IPS-NIHi7 (cell line): Measurements from ENCODE around the gene SHISA4.
"Not testable (repeated sequence)": the region's sequence is repeated elsewhere in the genome, so short reads cannot be mapped to it uniquely, and the experiment has no call there.

Experiments used
- DNase-seq: peaks from one replicate; pipeline ENCODE4 v3.0.0; 2012; ENCODE audit warnings: mixed read lengths; ENCODE audit errors: extremely low spot score

SHISA4 gene, protein sequence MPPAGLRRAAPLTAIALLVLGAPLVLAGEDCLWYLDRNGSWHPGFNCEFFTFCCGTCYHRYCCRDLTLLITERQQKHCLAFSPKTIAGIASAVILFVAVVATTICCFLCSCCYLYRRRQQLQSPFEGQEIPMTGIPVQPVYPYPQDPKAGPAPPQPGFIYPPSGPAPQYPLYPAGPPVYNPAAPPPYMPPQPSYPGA

DNA sequence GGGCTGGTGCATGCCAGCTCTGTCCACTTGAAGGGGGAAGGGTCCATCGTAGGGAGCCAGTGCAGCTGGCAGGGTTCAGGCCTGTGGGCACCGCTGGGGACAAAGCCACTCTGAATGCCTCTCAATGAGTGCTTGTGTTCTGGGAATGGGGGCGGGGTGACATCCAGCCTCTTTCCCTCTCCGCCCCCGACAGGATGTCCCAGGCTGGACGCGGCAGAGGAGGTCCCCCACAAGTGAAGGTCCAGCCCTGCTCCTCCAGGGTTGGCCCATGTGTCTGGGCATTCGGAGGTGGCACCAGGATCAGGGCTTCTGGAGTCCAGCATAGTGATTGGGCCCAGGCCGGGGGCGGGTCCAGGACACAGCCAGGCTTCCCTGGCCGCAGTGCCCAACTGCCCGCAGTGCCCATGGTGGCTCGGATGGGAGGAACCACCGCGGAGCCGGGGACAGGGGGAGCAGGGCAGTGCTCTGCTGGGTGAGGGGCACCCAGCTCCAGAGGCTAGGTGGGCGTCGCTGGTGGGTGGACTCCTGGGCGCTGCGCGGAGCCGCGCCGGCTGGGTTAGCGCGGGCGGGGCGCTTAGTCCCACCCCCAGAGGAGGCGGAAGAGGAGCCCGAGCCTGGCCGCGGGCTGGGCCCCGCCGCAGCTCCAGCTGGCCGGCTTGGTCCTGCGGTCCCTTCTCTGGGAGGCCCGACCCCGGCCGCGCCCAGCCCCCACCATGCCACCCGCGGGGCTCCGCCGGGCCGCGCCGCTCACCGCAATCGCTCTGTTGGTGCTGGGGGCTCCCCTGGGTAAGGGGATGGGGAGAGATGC, at the start of gene SHISA4:
Gene SHISA4 (plus strand): TSS at position 617 of the 808 bp plus-strand sequence. CDS start 97 bp downstream, at position 714.
- peak; percentile 61 for DNase-seq

DNA sequence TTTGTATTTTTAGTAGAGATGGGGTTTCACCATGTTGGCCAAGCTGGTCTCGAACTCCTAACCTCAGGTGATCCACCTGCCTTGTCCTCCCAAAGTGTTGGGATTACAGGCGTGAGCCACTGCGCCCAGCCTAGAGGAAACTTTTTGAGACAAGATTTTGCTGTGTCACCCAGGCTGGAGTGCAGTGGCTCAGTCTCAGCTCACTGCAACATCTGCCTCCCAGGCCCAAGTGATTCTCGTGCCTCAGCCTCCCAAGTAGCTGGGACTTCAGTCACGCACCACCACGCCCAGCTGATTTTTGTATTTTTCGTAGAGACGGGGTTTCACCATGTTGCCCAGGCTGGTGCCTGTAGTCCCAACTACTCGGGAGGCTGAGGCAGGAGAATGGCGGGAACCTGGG, 49.6 kb upstream of the SHISA4 start:
- DNase-seq: not testable (repeated sequence)

DNA sequence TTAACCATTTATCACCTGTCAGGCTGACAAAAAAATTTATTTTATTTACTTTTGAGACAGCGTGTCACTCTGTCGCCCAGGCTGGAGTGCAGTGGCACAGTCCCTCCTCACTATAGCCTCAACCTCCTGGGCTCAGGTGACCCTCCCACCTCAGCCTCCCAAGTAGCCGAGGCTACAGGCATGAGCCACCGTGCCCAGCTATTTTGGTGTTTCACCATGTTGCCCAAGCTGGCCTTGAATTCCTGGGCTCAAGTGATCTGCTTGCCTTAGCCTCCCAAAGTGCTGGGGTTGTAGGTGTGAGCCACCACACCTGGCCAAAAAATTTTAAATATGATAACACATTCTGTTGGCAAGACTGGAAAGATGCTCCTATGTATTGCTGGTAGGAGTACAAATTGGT, 48.6 kb upstream of the SHISA4 start:
- no peak for DNase-seq

DNA sequence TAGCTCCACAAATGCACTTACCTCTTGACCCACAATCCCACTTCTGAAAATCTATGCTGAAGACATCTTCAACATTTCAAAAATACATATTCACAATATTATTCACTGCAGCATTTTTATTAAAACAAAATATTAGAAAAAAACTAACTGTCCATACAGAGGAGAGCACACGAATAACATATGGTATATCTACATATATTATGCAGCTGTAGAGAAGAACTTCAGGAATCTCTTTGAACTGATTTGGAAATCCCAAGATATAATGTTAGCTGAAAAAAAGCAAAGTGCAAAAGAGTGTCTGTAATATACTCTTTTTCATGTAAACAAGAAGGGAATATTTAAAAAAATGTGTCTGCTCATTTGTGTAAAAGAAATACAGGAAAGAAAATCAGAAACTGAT, 48.2 kb upstream of the SHISA4 start:
- no peak for DNase-seq

DNA sequence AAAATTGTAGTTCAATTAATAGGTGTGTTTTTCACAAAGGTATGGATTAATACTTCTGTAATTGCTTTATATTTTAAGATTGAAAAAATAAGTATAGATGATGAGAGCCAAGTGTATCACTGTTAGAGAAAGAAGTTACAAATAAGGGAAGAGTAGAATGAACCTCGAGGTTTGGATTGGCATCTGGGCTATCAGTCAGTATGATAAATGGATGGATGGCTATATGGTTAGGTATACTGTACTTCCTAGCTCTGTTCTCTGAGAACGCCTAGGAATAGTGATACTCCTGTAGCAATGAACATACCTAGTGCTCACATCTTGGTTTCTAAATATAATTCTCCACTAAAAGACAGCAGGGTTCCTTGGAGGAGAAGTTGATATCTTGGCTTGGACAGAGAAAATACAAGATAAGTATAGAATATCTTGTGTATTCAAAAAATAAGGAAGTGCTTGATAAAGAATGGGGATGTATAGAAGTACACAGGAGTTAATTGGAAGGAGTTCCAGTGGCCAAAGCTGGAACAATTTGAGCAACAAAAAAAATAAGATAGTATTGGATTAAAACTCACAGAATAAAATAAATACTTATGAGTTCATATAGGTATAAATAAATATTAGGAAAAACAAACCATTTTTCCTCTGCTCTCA, 47.3 kb upstream of the SHISA4 start:
- no peak for DNase-seq

DNA sequence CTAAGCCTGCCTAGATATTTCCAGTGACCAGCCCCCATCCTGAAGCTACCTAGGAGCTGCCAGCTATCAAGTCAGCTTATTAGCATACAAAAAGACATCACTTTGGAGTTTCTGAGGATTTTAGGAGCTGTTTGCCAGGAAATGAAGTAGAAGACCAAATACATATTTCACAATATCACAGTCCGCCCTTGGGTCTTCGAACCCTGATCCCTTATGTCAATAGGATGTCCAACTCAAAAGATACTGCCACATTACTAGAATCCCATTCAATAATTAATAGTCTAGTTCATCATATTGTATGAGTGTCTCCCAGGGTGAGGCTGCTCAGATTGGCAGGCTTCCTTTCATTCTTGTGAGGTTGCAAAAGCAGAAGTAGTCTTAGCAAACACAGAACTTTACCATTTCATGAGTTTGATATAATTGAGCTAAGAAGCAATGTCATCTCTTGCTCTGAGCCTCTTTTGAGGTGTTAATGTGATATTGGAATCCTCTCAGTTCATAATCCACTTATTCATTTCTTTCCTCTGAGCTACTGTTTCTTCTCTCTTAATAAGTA, 46.1 kb upstream of the SHISA4 start:
- no peak for DNase-seq

DNA sequence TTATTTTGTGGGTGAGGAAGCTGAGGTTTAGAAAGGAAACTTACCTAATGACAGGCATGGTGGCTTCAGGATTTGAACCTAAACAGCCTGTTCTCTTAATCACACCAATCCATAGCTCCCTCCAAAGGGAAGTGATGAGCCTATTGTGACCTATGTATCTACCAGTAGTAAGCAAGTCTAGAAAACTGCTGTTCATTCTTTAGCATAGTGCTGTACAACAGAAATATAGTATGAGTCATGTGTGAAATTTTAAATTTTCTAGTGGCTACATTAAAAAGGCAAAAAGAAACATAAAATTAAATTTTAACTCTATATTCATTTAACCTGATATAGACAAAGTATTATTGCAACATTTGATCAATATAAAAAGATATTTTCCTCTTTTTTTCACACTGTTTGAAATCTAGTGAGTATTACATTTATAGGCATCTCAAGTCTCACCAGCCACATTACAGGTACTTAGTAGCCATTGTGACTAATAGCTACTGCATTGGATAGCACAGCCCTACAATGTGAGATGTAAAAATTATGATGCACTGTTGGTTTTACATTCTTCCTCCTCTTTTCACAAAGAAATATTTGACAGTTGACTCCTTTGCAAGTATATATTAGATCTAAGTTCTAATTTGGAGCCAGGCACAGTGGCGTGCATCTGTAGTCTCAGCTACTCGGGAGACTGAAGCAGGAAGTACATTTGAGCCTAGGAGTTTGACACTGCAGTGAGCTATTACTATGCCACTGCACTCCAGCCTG, 43.2 kb upstream of the SHISA4 start:
- DNase-seq: no peak

DNA sequence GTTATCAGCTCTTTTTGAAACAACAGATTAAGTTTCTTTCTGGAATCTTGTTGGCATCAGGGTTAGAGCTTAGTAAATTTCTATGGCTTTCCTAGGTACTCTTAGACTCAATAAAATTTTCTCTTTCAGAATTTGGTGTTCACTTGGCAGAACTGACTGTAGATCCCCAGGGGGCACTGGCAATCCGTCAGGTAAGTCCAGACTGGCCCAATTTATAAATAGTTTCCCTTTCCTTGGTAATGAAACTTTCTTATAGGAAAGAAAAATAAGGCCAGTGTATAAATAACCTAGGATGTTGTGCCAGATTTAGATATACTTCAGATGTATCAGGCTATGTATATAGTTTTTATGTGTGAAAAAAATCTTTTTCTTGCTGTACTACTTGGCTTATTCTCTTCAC, 41.5 kb upstream of the SHISA4 start:
- DNase-seq: no peak

DNA sequence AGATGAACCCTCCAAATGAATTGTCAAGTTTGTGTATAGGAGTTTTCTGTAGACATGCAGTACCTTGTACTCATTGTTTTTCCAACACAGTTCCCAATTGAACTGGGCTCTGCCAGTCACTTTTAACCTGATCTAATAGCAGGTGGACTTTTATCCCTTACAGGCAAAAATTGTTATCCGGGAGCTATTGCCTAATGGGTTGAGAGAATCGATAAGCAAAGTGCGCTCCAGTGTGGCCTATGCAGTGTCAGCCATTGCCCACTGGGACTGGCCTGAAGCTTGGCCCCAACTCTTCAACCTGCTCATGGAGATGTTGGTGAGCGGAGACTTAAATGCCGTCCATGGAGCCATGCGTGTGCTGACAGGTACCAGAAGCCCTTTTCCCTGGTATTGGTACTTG, 40.5 kb upstream of the SHISA4 start:
- DNase-seq: no peak

DNA sequence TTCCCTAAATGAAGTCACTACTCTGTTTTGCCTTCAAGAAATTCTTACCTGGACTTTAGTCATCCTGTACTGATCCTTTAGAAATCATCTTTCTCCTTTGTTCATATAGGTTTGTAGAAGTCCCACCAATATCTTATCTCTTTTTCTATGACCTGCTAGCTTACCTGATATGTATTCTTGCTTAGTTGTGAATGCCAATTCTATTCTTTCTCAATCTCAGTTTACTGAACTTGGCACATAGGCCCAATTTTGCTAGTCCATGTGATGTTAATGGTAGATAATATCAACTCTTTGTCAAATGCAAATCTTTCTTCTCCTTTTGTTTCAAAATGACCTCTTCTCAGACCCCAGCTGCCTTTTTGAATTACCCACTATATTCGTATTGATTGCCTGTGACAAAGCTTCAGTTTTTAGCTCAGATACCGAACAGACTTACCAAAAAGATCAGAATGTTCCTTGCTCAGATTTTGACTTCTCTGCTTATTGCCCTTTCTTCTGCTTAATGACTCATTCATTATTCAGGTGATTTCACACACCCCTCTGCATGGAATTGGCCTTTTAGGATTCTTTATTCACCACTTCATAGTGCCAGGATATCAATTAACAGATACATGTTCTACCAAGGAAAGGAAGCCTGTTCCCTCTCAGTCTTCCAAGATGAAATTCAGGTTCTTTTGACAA, 39.2 kb upstream of the SHISA4 start:
- DNase-seq: no peak

DNA sequence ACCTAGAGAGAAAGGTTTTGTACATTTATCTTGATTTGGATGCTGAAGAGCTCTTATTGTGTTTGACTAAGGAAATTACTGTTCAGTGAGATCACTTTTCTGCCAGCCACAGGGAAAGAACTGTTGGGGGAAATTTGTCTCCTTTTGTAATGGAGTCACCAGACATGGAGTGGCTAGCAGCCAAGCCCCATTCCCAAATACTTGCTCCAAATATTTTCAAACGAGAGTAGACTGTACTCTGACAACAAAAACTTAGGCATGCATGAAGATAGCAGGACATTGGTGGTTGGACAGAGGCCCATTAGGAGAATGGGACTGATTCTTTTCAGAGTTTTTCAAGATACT, 38.7 kb upstream of the SHISA4 start:
- no peak for DNase-seq

DNA sequence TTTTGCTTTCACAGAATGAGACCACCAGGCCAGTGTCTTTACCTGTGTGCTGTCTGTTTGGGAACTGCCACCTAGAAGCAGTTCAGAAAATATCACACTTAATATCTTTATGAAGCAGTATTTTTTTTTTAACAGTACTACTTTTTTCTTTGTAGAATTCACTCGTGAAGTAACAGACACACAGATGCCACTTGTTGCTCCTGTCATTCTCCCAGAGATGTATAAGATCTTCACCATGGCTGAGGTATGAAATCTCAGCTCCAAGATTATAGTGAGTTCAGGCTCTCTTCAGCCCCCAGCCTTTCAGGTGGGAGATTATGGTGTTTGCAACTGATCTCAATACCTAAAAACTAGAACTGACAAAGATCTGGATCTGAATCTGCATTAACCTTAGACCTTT, 36.7 kb upstream of the SHISA4 start:
- DNase-seq: no peak

DNA sequence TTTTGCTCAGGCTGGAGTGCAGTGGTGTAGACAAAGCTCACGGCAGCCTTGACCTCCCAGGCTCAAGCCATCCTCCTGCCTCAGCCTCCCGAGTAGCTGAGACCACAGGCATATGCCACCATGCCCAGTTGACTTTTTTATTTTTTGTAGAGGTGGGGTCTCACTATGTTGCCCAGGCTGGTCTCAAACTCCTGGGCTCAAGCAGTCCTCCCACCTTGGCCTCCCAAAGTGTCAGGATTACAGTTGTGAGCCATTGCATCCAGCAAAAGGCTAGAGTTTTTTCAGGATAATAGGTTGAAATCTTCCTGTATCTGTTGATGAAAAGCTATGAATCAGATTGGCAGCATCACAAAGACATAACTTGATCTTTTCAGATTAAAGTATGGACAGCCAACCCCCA, 32.0 kb upstream of the SHISA4 start:
- DNase-seq: not testable (repeated sequence)

DNA sequence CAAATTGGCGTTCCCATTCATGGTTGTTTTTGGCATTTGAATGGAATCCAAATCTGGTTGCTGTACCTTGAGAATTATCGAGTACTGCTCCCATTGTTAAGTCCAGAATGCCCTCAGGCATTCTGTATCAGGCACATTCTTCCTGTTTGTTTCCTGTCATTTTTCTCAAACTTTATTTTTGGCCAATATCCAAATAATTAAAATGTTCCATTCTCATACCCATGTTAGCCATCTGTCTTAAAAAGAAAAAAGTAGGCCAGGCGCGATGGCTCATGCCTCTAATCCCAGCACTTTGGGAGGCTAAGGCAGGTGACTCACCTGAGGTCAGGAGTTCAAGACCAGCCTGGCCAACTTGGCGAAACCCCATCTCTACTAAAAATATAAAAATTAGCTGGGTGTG, 29.3 kb upstream of the SHISA4 start:
- DNase-seq: no peak

DNA sequence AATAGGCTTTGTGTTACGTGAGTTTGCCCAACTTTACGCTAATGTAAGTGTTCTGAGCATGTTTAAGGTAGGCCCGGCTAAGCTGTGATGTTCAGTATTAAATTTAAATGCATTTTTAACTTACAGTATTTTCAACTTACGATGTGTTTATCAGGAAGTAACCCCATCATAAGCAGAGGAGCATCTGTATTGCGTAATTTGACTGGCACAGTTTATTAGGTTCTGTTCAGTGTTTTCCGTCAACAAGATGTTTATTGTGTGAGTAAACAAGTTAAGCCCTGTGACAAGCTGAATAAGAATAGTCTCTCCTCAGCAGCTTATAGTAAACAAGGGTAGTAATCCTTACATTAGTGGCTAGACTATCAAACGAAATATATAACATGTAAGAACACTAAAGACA, 27.2 kb upstream of the SHISA4 start:
- no peak for DNase-seq

DNA sequence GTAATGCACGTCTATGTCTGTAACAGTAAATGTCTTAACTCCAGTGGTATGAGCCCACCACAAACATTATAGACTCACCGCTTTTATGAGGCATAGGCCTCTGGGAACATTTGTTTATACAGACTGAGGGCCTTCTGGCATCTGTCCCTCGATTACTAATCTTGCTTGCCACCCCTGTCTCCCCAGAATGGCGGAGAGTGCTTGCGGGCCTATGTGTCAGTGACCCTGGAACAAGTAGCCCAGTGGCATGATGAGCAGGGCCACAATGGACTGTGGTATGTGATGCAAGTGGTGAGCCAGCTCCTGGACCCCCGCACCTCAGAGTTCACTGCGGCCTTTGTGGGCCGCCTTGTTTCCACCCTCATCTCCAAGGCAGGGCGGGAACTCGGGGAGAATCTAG, 18.3 kb upstream of the SHISA4 start:
- DNase-seq: no peak

DNA sequence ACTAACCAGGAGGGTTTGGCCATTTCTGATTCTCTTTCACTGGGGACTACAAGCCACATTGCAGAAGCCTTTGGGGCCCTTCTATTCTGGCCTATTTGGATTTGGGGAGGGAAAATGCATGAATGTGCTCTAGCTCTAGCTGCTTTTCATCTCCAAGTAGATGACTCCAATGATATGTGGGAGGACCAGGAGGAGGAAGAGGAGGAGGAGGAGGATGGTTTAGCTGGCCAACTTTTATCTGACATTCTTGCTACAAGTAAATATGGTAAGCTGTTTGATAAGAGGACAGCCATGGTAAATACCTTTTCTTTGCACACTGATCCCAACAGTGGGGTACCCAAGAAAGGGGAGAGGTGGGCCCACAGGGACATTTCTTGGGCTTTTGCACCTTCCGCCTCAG, 14.0 kb upstream of the SHISA4 start:
- no peak for DNase-seq

DNA sequence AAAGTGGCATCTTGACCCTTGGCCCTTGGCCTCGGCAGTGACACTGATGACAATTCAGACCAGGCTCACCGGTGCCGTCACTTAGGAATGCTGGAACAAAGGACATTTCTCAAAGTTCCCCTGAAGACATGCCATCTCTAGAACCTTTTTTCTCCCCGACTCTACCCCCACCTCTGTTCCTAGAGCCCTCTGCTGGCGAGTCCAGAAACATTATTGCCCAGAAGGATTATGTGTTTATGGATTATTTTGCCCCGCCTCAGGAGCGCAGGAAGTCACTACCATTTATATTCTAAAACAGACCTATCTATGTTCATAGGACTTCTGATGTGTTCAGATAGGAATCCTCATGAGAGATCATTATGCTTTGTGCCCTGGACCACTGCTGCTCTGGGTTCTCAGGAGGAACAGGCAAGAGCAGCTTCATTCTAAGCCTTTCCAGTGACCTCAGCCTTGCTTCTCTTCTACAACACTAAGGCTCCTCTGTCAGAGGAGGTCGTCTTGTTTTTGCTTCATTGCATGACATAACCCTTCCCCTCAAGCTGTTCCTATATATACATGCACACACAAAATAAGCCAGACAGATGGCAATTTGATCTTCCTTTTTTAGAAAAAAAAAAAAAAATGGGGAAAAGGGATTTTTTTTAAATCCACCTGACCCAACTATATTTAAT, 12.4 kb upstream of the SHISA4 start:
- DNase-seq: no peak

DNA sequence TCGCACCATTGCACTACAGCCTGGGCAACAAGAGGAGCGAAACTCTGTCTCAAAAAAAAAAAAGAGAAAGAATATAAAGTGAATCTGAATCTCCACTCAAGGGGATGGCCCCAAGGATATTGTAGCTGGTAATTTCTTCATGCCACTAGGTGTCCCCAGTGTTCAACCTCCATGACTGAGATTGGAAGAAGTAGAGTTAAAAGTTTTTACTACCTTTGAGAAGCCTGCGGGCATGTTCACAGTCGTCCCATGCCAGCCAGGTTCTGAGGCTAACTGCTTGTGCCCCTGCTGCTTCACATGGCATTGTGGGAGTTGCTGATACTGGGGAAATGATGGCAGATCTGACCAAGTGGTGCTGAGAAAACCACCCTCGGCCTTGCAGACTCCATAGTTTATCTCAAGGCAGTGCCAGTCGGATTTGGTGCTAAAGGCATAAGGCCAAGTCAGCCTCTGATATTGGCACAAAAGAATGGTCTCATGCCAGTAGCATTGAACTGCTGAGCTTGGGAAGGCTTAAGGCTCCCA, 10.8 kb upstream of the SHISA4 start:
- DNase-seq: peak; percentile 68

DNA sequence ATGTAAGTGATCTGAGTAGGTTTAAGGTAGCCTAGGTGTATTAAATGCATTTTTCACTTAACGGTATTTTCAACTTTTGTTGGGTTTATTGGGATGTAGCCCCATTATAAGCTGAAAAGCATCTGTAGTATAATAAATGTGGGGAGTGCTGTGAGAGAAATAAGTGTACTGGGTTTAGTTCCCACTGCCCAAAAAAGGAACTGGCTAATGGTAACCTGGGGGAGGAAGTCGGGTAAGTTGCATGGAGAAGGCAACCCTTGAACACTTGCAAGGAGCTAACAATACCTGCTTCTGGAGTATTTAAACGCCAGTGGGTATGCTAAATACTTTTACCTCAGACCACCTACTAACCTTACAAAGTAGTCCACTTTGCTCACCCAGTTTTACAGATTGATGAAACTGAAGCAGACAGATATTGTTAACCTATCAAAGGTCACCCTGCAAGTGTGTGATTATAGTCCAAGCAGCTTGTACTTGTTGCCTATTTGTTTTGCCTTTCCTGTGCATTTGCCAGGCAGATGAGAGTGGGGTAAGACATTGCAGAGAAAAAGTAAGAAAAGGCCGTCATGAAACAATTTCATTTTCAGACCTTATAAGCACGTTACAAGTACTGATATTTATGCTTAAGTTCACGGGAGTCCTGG, 7.6 kb upstream of the SHISA4 start:
- DNase-seq: no peak
